HepG2 (cell line): Measurements from ENCODE around the gene THSD4. TPM values are rescaled to one million over a fixed set of nuclear protein-coding genes. Genes with fewer than 3 reads are reported as not detected.

Experiments
- ATAC-seq: fragments of 200-7000 bp; cut with Tn5 transposase; 3 replicates; pipeline ENCODE4 v1.9.1; 2020; ENCODE audit warnings: mild to moderate bottlenecking, moderate library complexity
- BruUV-seq: library from RNA; stranded (reverse); fragments of 400-500 nt; replicated peaks from 2 replicates; lab custom pipeline; 2021; lab: Mats Ljungman, UMichigan
- CTCF ChIA-PET: fragments of 300-600 bp; formaldehyde crosslinking; extraction: SDS; loops from one replicate; lab custom pipeline; 2021; ENCODE audit warnings: low total read pairs, inconsistent platforms, low intra/inter-chr PET ratio; lab: Yijun Ruan, JAX
- POLR2A ChIA-PET: fragments of 350-600 bp; sonication (Branson Sonifier 250); formaldehyde crosslinking; loops from one replicate; lab custom pipeline; 2020; ENCODE audit warnings: antibody characterized with exemption, inconsistent platforms; lab: Yijun Ruan, JAX
- DNase-seq: peaks from one replicate; pipeline ENCODE4 v3.0.0-alpha.2; 2015; ENCODE audit warnings: low spot score
- FAIRE-seq: peaks from 3 replicates; lab custom pipeline; 2011; peaks lifted over from hg19 to GRCh38; lab: Jason Lieb, UNC
- H2AFZ ChIP-seq: one replicate; pipeline ENCODE4 v1.6.1; 2011; ENCODE audit warnings: low read length, inconsistent platforms
- H3K27ac ChIP-seq: fragments of 300-600 bp; 3 replicates; pipeline ENCODE4 v1.8.0; 2011; ENCODE audit warnings: mixed run types, mild to moderate bottlenecking, mixed read lengths, low read length, inconsistent platforms; ENCODE audit not compliant: insufficient read depth; ENCODE audit errors: extremely low read length
- H3K27me3 ChIP-seq, 2 experiments: fragments of 200-600 bp in 1 of 2; 2 replicates in 1 of 2; 3 replicates in 1 of 2; pipeline versions ENCODE4 v1.6.0 to v1.8.0; 2011; ENCODE audit warnings: low read length in 2 of 2, mild to moderate bottlenecking in 2 of 2, moderate library complexity in 2 of 2, inconsistent platforms in 1 of 2; ENCODE audit not compliant: insufficient read depth in 2 of 2, control insufficient read depth in 1 of 2
- H3K36me3 ChIP-seq, 2 experiments: fragments of 200-600 bp in 1 of 2; replicated peaks in 1 of 2; 2 replicates in 1 of 2; 3 replicates in 1 of 2; pipeline versions ENCODE4 v1.5.1 to v1.8.0; 2011; ENCODE audit warnings: low read length in 2 of 2, inconsistent platforms in 1 of 2; ENCODE audit not compliant: insufficient read depth in 2 of 2, control insufficient read depth in 1 of 2
- H3K4me1 ChIP-seq: 2 replicates; pipeline ENCODE4 v1.5.1; 2012; ENCODE audit warnings: low read length, inconsistent platforms; ENCODE audit not compliant: insufficient read depth
- H3K4me2 ChIP-seq: 2 replicates; pipeline ENCODE4 v1.6.0; 2011; ENCODE audit warnings: low read depth, low read length, inconsistent platforms
- H3K4me3 ChIP-seq, 3 experiments: fragments of 200-600 bp in 1 of 3; sonication (generic), shearing (Covaris generic) in 1 of 3; replicated peaks in 1 of 3; 2 replicates each; pipeline ENCODE4 v1.5.1; 2011 to 2016; ENCODE audit warnings: low read length in 3 of 3, inconsistent platforms in 2 of 3, low read depth in 2 of 3, mild to moderate bottlenecking in 2 of 3, control low read depth in 1 of 3, mixed read lengths in 1 of 3; ENCODE audit not compliant: insufficient read depth in 1 of 3
- H3K79me2 ChIP-seq: one replicate; pipeline ENCODE4 v1.6.1; 2011; ENCODE audit warnings: low read length, inconsistent platforms; ENCODE audit not compliant: insufficient read depth
- H3K9ac ChIP-seq: 2 replicates; pipeline ENCODE4 v1.6.0; 2011; ENCODE audit warnings: mild to moderate bottlenecking, low read depth, low read length, inconsistent platforms; ENCODE audit not compliant: insufficient read depth
- H3K9me3 ChIP-seq: 2 replicates; pipeline ENCODE4 v1.5.1; 2012; ENCODE audit warnings: mild to moderate bottlenecking, low read length
- H4K20me1 ChIP-seq: 2 replicates; pipeline ENCODE4 v1.6.0; 2011; ENCODE audit warnings: inconsistent platforms, mild to moderate bottlenecking, low read length, moderate library complexity; ENCODE audit not compliant: insufficient read depth
- SIN3B ChIP-seq: fragments of 150-350 bp; IDR thresholded peaks from 2 replicates; pipeline ENCODE4 v1.6.1; 2014; ENCODE audit warnings: low read length
- ZFP91 ChIP-seq: sonication (generic); formaldehyde crosslinking; IDR thresholded peaks from 2 replicates; pipeline ENCODE4 v1.9.0; 2022; ENCODE audit warnings: missing genetic modification reagents, mild to moderate bottlenecking, borderline replicate concordance
- ZNF503 ChIP-seq: sonication (generic); formaldehyde crosslinking; IDR thresholded peaks from 2 replicates; pipeline ENCODE4 v1.4.0; 2020; ENCODE audit warnings: missing genetic modification reagents
- ZNF710 ChIP-seq: sonication (generic); formaldehyde crosslinking; IDR thresholded peaks from 2 replicates; pipeline ENCODE4 v1.5.0; 2020; ENCODE audit warnings: mild to moderate bottlenecking, missing genetic modification reagents, borderline replicate concordance
- WGBS: methylation state at CpG from one replicate; pipeline ENCODE4 v1.1.6; 2017; ENCODE audit warnings: low lambda C conversion rate; 5-methylcytosine and 5-hydroxymethylcytosine counted together
- in situ Hi-C: cut with HindIII; loops from 2 replicates; pipeline ENCODE4 v1.10.0; 2017; ENCODE audit warnings: low pct_unique_long_range_greater_than_20kb; ENCODE audit not compliant: extremely low pct_ligation_motif_present
- intact Hi-C: fragments of 100-400 bp; cut with micrococcal nuclease; formaldehyde crosslinking; loops from one replicate; pipeline ENCODE4 v1.10.0; 2022; ENCODE audit not compliant: unreplicated experiment
- polyA plus RNA-seq, 8 experiments: library from polyadenylated mRNA; depleted of rRNA in 3 of 8; stranded (reverse) in 7 of 8; unstranded in 1 of 8; fragments of >200 nt; fragmentation: Illumina TruSeq in 4 of 8; extraction: Trizol in 4 of 8; gene quantifications; 2 replicates each; pipeline versions ENCODE4 v1.2.1 to v1.2.3, GENCODE V29; 2011 to 2016; ENCODE audit warnings: low read depth in 4 of 8, missing spikeins in 1 of 8, mixed read lengths in 1 of 8; ENCODE audit not compliant: insufficient read depth in 1 of 8
- total RNA-seq, 5 experiments: library from RNA; depleted of rRNA; stranded (reverse); fragments of >200 nt; fragmentation: Illumina TruSeq; extraction: Trizol; gene quantifications; 2 replicates each; pipeline ENCODE4 v1.2.3, GENCODE V29; 2016; ENCODE audit warnings: low read depth in 1 of 5

Gene THSD4
- total and polyA plus RNA-seq, 2 of the 13 experiments (the other 11 are each of a cell fraction or from before 2014, with no cell fraction given), result 0.07 to 0.21 TPM

- DNase-seq, result no peak
- ChIA-PET CTCF (no interaction called here), POLR2A (no interaction called here)
- H3K9ac ChIP-seq, result no peak overlapping the region
- H3K36me3 ChIP-seq, result no peaks in the 10 kb centered on the region
- no peak overlapping the region for H3K4me3 ChIP-seq
- intact Hi-C loops (no loop called here), in situ Hi-C loops (no loop called here)
- no peak overlapping the region for H3K27ac ChIP-seq
- H4K20me1 ChIP-seq, result no peaks in the 10 kb centered on the region
- ATAC-seq, result no peak
- TF ChIP-seq ZNF503, result no peak
- no peak for TF ChIP-seq ZNF710 (CRISPR knock-in tag)
- no peak for TF ChIP-seq SIN3B
- no peak for TF ChIP-seq ZFP91 (CRISPR knock-in tag)
- no peak overlapping the region for H3K4me2 ChIP-seq
- WGBS, result 9% methylated on average over 5 of the region's 5 CpGs
- H3K27me3 ChIP-seq, result no peaks in the 10 kb centered on the region
- no TSS peak for BruUV-seq
- H2AFZ ChIP-seq, result no peak overlapping the region
- FAIRE-seq, result no peak
- H3K9me3 ChIP-seq, result no peaks in the 10 kb centered on the region
- H3K79me2 ChIP-seq, result no peaks in the 10 kb centered on the region
- no peaks in the 10 kb centered on the region for H3K4me1 ChIP-seq
Measured at GRCh38 chr15:71288348-71288955, 173.2 kb downstream of the THSD4 start.
